K562 (cell line): ENCODE results near the gene HHATL. TPM values are rescaled to one million over a fixed set of nuclear protein-coding genes. Genes with fewer than 3 reads are reported as not detected.

Source experiments
- ARID4B ChIP-seq: sonication (generic); formaldehyde crosslinking; IDR thresholded peaks from 2 replicates; pipeline ENCODE4 v1.8.0; 2022; ENCODE audit warnings: mild to moderate bottlenecking, missing genetic modification reagents
- BRF1 ChIP-seq: IDR thresholded peaks from 3 replicates; pipeline ENCODE4 v1.6.1; 2011; ENCODE audit warnings: borderline replicate concordance, mild to moderate bottlenecking; ENCODE audit not compliant: insufficient read length; ENCODE audit errors: extremely low read depth
- EGR1 ChIP-seq: fragments of 450-650 bp; conservative IDR thresholded peaks from 2 replicates; pipeline ENCODE4 v1.6.1; 2017; ENCODE audit warnings: mild to moderate bottlenecking
- ELF2 ChIP-seq: fragments of 250-450 bp; sonication (Bioruptor Pico); IDR thresholded peaks from 2 replicates; pipeline ENCODE4 v1.5.0; 2021; ENCODE audit warnings: mild to moderate bottlenecking
- HNRNPUL1 ChIP-seq: fragments of 200-400 bp; formaldehyde crosslinking; IDR thresholded peaks from 2 replicates; pipeline ENCODE4 v1.6.1; 2017; ENCODE audit warnings: low read length
- MAFK ChIP-seq: IDR thresholded peaks from 2 replicates; pipeline ENCODE4 v1.6.1; 2011; ENCODE audit warnings: low read length, improper control_type of control experiment
- NR1H2 ChIP-seq: sonication (generic); formaldehyde crosslinking; IDR thresholded peaks from 2 replicates; pipeline ENCODE4 v1.4.0; 2020; ENCODE audit warnings: mild to moderate bottlenecking, missing genetic modification reagents
- NR2F6 ChIP-seq: fragments of 450-650 bp; formaldehyde crosslinking; IDR thresholded peaks from 2 replicates; pipeline ENCODE4 v1.4.0; 2020; ENCODE audit warnings: mild to moderate bottlenecking
- RBFOX2 ChIP-seq: fragments of 200-400 bp; formaldehyde crosslinking; IDR thresholded peaks from 2 replicates; pipeline ENCODE4 v1.6.1; 2017; ENCODE audit warnings: low read depth, mild to moderate bottlenecking, low read length, moderate library complexity
- YY1 ChIP-seq, 3 experiments: IDR thresholded peaks; 2 replicates each; pipeline ENCODE4 v1.6.1; 2011; ENCODE audit warnings: low read length in 2 of 3, mild to moderate bottlenecking in 2 of 3, moderate library complexity in 2 of 3, borderline replicate concordance in 1 of 3, control low read depth in 1 of 3, low read depth in 1 of 3; ENCODE audit not compliant: insufficient read depth in 3 of 3, insufficient replicate concordance in 2 of 3, control insufficient read depth in 1 of 3, insufficient read length in 1 of 3; ENCODE audit errors: extremely low read depth in 1 of 3
- ZNF12 ChIP-seq: sonication (generic); formaldehyde crosslinking; IDR thresholded peaks from 2 replicates; pipeline ENCODE4 v1.4.0; 2020; ENCODE audit warnings: mild to moderate bottlenecking, missing genetic modification reagents
- ZNF175 ChIP-seq: fragments of 200-800 bp; sonication (Bioruptor generic); IDR thresholded peaks from 2 replicates; pipeline ENCODE4 v1.6.1; 2016; ENCODE audit warnings: low read depth, mild to moderate bottlenecking, missing genetic modification characterization, missing compliant biosample characterization
- ZNF584 ChIP-seq: fragments of 200-800 bp; sonication (Bioruptor generic); IDR thresholded peaks from 2 replicates; pipeline ENCODE4 v1.6.1; 2016; ENCODE audit warnings: low read depth, mild to moderate bottlenecking, missing genetic modification characterization, missing compliant biosample characterization
- polyA plus RNA-seq, 8 experiments: library from polyadenylated mRNA; depleted of rRNA in 4 of 8; stranded (reverse) in 5 of 8; unstranded in 3 of 8; fragments of >200 nt; fragmentation: Nextera tagmentation in 2 of 8; fragmentation: Illumina TruSeq in 1 of 8; extraction: Ambion mirVana in 2 of 8; extraction: Trizol in 1 of 8; gene quantifications; 2 replicates each; pipeline versions ENCODE4 v1.2.1 to v1.2.3, GENCODE V29; 2011 to 2014; ENCODE audit warnings: inconsistent platforms in 1 of 8, missing spikeins in 1 of 8
- total RNA-seq, 7 experiments: library from RNA; depleted of rRNA in 6 of 7; stranded (reverse); fragments of >200 nt in 6 of 7; fragmentation: Illumina TruSeq in 2 of 7; extraction: Trizol in 2 of 7; gene quantifications; 2 replicates each; pipeline versions ENCODE4 v1.2.1 to v1.2.3, GENCODE V29; 2011 to 2021; ENCODE audit warnings: low replicate concordance in 1 of 7
- TF ChIP-seq, protein P1 (sequence below): sonication (generic); formaldehyde crosslinking; IDR thresholded peaks from 2 replicates; pipeline ENCODE4 v1.9.0; 2022; ENCODE audit warnings: mild to moderate bottlenecking, missing genetic modification reagents

The HHATL gene
- total and polyA plus RNA-seq, 9 of the 15 experiments (the other 6 are each of a cell fraction or from before 2014, with no cell fraction given) = not detected

GRCh38 chr3:42653303-42653559, 49.4 kb downstream of the HHATL start (continued):
- TF ChIP-seq ZNF584 (CRISPR knock-in tag) (no peak), ZNF12 (CRISPR knock-in tag) (no peak), NR1H2 (CRISPR knock-in tag) (no peak), HNRNPUL1 (no peak), BRF1 (no peak), RBFOX2 (peak; percentile 9; the same call in 1 of the 2 replicates), EGR1 (no peak), NR2F6 (CRISPR knock-in tag) (no peak), ZNF175 (CRISPR knock-in tag) (no peak), ELF2 (no peak), MAFK (no peak), ARID4B (CRISPR knock-in tag) (peak; percentile 29; the same call in 1 of the 2 replicates), YY1 (IDR thresholded peaks at IDR 0.05; ENCODE audit: borderline replicate concordance in 1 of 3, control insufficient read depth in 1 of 3, extremely low read depth in 1 of 3, insufficient read depth in 3 of 3, insufficient read length in 1 of 3, insufficient replicate concordance in 2 of 3, low read depth in 1 of 3, low read length in 2 of 3) (no peak)
- TF ChIP-seq, protein P1, sequence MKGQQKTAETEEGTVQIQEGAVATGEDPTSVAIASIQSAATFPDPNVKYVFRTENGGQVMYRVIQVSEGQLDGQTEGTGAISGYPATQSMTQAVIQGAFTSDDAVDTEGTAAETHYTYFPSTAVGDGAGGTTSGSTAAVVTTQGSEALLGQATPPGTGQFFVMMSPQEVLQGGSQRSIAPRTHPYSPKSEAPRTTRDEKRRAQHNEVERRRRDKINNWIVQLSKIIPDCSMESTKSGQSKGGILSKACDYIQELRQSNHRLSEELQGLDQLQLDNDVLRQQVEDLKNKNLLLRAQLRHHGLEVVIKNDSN (CRISPR knock-in tag) = 0 out of 2 replicates have a peak, but pooled peaks have one; percentile 16
- TF ChIP-seq, all 486 proteins: peak for 6
